ES-I3 (cell line): ENCODE measurements around the gene ADGRV1.
"Not testable (repeated sequence)": the region's sequence is repeated elsewhere in the genome, so short reads cannot be mapped to it uniquely, and the experiment has no call there.

Experiments
- H3K36me3 ChIP-seq: 2 replicates; pipeline ENCODE4 v1.6.1; 2013; ENCODE audit warnings: mild to moderate bottlenecking, low read length, control low read depth, moderate library complexity; ENCODE audit not compliant: insufficient read depth
- H3K4me1 ChIP-seq: 2 replicates; pipeline ENCODE4 v1.6.1; 2013; ENCODE audit warnings: mild to moderate bottlenecking, control low read depth, low read length; ENCODE audit not compliant: insufficient read depth
- H3K9ac ChIP-seq: 2 replicates; pipeline ENCODE4 v1.6.1; 2013; ENCODE audit warnings: low read depth, mild to moderate bottlenecking, low read length, moderate library complexity
- H3K9me3 ChIP-seq: 2 replicates; pipeline ENCODE4 v1.6.1; 2013; ENCODE audit warnings: mild to moderate bottlenecking, low read length, moderate library complexity; ENCODE audit not compliant: control insufficient read depth, insufficient read depth

ADGRV1 gene

DNA sequence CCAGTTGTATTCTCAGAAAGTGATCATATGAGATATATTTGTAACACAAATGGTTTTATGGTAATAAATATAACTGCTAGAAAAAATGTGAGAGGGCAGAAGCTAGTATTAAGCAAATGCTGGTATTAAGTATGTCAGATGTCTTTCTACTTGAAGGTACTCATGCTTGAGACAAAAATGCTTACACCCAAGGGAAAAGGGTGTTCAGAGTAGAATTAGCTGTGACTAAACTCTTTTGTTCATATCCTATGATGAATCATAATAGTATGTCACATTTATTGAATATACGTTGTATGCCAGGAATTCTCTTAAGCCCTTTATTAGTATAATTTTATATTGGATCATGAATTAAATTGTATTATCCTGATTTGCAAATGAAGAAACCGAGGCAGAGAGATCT is 2.2 kb downstream of the ADGRV1 start:
- Histone ChIP-seq H3K9ac (no peak overlapping the region), H3K9me3 (no peaks in the 10 kb centered on the region), H3K4me1 (peaks cover 40% of the 10 kb centered on the region), H3K36me3 (no peaks in the 10 kb centered on the region)

DNA sequence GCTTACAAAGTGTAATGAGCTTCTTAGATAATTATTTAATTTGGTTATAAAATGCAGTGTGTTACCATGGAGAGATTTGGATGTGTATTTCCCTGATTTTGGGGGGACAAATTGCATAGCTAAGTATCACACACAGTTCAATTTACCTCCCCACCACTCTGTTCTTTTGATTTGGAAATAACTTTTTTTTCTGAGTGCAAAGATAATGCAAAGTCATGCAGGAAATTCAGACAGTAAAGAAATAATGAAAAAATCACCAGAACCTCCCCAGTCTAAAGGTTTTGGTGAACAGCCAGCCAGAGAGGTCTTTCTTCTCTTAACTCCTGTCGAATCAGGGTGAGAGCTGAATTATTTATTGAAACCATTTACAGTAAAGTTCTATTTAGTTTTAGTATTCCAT is 3.2 kb downstream of the ADGRV1 start:
- Histone ChIP-seq H3K9ac (no peak overlapping the region), H3K4me1 (peaks cover 34% of the 10 kb centered on the region), H3K9me3 (no peaks in the 10 kb centered on the region), H3K36me3 (no peaks in the 10 kb centered on the region)

DNA sequence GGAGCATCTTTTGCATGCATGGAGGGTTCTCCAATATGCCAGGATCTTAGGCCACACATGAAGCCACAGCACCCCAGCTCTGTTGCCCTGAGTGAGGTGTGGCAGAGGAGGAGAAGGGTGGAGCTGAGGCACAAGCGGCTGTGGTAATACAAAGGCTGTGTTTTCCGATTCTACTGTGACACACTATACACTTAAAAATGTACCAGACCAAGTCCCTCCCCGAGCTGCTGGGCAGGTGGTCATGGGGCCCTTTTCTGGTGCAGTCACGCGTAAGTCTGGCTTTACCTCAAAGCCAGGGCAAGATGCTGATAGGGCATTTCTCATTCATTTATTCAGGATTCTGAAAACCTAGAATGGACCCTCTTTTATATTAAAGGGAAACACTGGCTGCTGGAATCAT is 3.7 kb downstream of the ADGRV1 start:
- H3K9me3 ChIP-seq = no peaks in the 10 kb centered on the region
- H3K9ac ChIP-seq = no peak overlapping the region
- H3K4me1 ChIP-seq = peaks cover 29% of the 10 kb centered on the region

DNA sequence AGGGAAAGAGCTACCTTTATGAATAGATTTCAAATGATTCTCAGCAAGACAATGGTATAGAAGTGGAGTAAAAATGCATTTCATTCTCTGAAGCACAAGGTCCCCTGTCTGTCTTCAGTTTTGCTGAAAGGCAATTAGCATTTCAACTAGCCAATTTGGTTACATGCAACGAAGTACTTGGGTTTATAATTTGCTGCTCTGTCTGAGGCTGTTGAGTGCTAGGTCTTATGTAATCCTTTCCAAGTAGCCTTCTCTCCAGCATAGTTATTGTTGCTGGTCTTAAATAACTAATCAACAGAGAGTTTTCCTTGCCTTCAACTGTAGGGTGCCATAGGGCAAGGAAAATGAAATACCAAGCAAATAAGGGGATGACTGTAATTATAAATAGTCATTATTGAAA is 4.5 kb downstream of the ADGRV1 start:
- no peaks in the 10 kb centered on the region for H3K9me3 ChIP-seq
- no peak overlapping the region for H3K9ac ChIP-seq
- no peaks in the 10 kb centered on the region for H3K36me3 ChIP-seq
- peaks cover 28% of the 10 kb centered on the region; the same call in 1 of the 2 replicates for H3K4me1 ChIP-seq

More for the DNA sequence above, 3.7 kb downstream of the ADGRV1 start:
- no peaks in the 10 kb centered on the region for H3K36me3 ChIP-seq

DNA sequence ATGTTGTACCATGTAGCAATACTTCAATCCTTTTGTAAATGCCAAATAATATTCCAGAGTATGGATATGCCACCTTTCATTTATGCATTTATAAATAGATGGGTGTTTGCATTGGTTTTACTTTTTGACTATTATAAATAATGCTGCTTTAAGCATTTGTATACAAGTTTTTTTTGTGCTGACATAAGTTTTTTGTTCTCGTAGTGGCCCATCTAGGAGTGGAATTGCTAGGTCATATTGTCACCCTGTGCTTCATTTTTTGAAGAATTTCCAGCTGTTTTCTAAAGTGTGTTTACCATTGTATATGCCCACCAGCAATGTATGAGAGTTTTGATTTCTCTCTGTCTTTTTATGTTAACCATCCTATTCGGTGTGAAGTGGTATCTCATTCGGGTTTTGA is 6.9 kb downstream of the ADGRV1 start:
- H3K9me3 ChIP-seq = peaks cover 7% of the 10 kb centered on the region; the same call in 1 of the 2 replicates
- no peaks in the 10 kb centered on the region for H3K36me3 ChIP-seq
- H3K4me1 ChIP-seq = peaks cover 28% of the 10 kb centered on the region; the same call in 1 of the 2 replicates
- no peak overlapping the region for H3K9ac ChIP-seq

DNA sequence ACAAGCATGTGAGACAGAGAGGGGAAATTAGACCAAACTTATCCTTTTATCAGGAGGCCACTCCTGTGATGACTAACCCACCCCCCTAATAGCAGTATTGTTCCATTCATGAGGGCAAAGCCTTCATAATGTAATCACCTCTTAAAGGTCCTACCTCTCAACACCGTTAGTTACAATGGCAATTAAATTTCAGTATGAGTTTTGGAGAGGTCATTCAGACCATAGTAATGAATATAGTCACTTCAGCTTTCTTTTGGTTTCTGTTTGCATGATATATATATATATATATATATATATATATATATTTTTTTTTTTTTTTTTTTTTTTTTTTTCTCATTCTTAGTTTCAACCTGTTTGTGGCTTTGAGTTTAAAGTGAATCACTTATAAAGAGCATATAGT is 10.5 kb downstream of the ADGRV1 start:
- Histone ChIP-seq H3K4me1 (peaks cover 12% of the 10 kb centered on the region; the same call in 1 of the 2 replicates), H3K9me3 (peaks cover 8% of the 10 kb centered on the region; the same call in 1 of the 2 replicates), H3K36me3 (no peaks in the 10 kb centered on the region), H3K9ac (no peak overlapping the region)

DNA sequence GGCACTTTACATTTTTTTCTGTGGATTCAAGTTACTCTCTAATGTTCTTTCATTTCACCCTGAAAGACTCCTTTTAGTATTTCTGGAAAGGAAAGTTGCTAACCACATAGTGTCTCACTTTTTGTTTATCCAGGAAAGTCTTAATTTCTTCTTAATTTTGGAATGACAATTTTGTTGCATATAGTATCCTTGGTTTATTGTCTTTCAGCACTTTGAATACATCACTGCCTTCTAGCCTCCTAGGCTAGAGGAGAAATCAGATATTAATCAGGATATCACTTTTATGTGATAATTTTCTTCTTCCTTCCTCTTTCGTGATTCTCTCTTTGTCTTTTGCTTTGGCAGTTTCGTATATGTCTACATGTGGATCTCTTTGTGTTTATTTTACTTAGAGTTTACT is 11.4 kb downstream of the ADGRV1 start:
- Histone ChIP-seq H3K9me3 (peaks cover 8% of the 10 kb centered on the region; the same call in 1 of the 2 replicates), H3K4me1 (peaks cover 10% of the 10 kb centered on the region; the same call in 1 of the 2 replicates), H3K9ac (no peak overlapping the region), H3K36me3 (no peaks in the 10 kb centered on the region)

DNA sequence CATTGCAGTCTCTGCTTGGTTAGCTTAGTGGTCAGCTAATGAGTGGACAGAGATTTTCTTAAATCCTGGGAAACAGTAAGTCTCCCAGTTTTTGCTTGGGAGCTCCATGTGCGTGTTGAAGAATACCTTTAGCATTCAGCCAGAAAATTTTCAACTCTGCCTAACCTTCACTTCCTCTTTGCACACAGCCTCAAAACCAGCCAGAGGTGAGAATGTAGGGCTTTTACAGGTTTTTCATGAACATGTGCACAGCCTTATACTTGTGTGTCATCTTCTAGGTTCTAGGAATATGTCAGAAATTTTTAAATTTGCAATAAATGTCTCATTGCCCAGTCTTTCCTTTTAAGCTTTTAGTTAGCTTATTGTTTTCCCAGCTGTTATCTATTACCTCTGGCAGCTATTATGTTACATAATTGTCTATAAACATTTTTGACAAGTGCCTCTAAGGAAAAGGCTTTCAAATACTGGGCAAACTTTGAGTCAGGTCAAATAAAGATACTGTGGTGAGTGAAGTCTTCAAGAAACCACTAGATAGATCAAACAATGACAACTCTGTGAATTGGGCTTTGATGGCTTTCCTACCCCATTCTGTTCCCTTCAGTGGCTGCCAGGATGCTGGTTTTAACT is 12.7 kb downstream of the ADGRV1 start:
- no peak overlapping the region for H3K9ac ChIP-seq
- H3K9me3 ChIP-seq = peaks cover 8% of the 10 kb centered on the region; the same call in 1 of the 2 replicates
- H3K36me3 ChIP-seq = no peaks in the 10 kb centered on the region
- peaks cover 10% of the 10 kb centered on the region; the same call in 1 of the 2 replicates for H3K4me1 ChIP-seq

DNA sequence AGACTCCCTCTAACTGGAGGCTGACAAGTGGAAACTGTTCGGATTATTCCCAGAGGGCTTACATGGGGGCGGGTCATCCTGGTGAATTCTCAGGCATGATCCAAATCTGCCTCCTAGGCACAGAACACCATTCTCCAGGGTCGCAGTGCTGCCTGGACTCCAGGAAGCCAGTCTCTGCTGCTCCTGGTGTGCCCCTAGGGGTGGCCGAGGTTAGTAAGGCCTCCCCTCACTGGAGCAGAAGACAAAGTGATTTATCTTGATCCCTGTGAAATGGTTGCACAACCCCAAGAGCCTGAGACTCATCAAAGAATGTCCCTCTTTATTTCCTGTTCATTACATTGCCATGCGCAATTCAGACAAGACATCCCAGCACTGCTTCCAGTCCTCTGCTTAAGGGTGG is 17.1 kb downstream of the ADGRV1 start:
- Histone ChIP-seq H3K9me3 (no peaks in the 10 kb centered on the region), H3K9ac (no peak overlapping the region)

DNA sequence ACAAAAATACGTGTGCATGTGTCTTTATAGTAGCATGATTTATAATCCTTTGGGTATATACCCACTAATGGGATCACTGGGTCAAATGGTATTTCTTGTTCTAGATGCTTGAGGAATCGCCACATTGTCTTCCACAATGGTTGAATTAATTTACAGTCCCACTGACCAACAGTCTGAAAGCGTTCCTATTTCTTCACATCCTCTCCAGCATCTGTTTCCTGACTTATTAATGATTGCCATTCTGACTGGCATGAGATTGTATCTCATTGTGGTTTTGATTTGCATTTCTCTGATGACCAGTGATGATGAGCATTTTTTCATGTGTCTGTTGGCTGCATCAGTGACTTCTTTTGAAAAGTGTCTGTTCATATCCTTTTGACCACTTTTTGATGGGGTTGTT is 18.0 kb downstream of the ADGRV1 start:
- not testable (repeated sequence) for H3K36me3 ChIP-seq, H3K9ac ChIP-seq, H3K9me3 ChIP-seq, H3K4me1 ChIP-seq

More for the DNA sequence above, 17.1 kb downstream of the ADGRV1 start:
- Histone ChIP-seq H3K36me3 (no peaks in the 10 kb centered on the region), H3K4me1 (peaks cover 10% of the 10 kb centered on the region; the same call in 1 of the 2 replicates)

DNA sequence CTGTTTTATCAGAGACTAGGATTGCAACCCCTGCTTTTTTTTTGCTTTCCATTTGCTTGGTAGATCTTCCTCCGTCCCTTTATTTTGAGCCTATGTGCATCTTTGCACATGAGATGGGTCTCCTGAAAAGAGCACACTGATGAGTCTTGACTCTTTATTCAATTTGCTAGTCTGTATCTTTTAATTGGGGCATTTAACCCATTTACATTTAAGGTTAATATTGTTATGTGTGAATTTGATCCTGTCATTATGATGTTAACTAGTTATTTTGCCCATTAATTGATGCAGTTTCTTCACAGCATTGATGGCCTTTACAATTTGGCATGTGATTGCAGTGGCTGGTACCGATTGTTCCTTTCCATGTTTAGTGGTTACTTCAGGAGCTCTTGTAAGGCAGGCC is 21.3 kb downstream of the ADGRV1 start:
- H3K9me3 ChIP-seq, H3K4me1 ChIP-seq, H3K9ac ChIP-seq, H3K36me3 ChIP-seq: not testable (repeated sequence)

DNA sequence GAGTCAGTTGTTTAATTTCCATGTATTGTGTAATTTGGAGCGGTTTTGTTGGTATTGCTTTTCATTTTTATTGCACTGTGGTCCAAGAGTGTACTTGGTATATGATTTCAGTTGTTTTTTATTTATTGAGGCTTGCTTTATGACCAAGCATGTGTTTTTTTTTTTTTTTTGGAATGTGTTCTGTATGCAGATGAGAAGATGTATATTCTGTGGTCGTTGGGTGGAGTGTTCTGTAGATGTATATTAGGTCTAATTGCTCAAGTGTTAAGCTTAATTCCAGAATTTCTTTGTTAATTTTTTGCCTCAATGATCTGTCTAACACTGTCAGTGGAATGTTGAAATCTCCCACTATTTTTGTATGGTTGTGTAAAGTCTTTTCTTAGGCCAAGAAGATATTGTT is 23.4 kb downstream of the ADGRV1 start:
- Histone ChIP-seq H3K4me1 (peaks cover 5% of the 10 kb centered on the region; the same call in 1 of the 2 replicates), H3K9ac (no peak overlapping the region)

DNA sequence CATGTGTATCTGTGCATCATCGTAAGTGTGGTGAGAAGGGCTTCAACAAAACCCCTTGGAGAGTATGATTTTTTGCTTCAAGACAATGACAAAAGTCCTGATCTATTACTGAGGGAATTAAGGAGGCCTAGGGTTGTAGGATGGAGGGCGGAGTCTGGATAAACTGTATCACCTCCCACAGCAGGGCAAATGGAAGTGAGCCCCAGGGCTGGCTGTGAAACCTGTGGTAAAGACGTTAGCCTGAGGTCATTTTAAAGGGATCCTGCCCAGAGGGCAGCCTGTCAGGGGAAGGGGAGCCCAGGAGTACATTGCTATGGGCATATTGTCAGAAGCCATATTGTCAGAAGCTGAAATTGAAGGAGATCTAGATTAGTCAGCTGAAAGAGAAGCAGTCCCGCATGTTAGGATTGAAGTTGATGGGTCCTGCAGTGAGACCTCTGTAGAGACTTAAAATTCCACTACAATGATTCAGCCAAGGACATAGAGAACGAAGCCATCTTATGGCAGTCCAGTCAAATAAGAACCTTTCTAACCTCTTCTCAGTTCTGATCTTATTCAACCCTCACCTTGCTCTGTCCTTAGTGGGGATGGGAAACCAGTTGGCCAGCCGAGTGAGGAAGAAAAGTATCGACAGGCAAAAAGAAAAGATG is 26.9 kb downstream of the ADGRV1 start:
- H3K9me3 ChIP-seq = no peaks in the 10 kb centered on the region
- no peak overlapping the region for H3K9ac ChIP-seq
- H3K36me3 ChIP-seq = no peaks in the 10 kb centered on the region
- H3K4me1 ChIP-seq = peaks cover 5% of the 10 kb centered on the region; the same call in 1 of the 2 replicates

More for the DNA sequence above, 23.4 kb downstream of the ADGRV1 start:
- Histone ChIP-seq H3K9me3 (no peaks in the 10 kb centered on the region), H3K36me3 (no peaks in the 10 kb centered on the region)

DNA sequence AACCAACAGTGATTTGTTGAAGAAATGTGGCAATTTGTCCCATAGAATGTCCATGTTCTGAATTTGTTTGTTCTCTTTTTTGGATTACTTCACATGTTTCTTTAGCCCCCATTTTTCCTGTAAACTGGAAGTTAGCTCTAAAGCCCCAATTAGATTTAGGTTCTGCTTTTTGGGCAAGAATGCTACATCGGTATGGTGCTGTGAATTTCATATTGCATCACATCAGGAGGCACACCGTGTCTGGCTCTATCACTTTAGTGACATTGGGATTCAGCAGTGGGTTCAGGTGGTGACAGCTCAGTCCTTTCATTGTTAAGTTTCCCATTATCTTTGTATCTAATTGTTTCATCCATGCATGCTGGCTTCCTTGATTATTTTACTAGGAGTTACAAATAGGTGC is 27.9 kb downstream of the ADGRV1 start:
- no peak overlapping the region for H3K9ac ChIP-seq
- H3K36me3 ChIP-seq = no peaks in the 10 kb centered on the region
- H3K4me1 ChIP-seq = peaks cover 5% of the 10 kb centered on the region; the same call in 1 of the 2 replicates
- no peaks in the 10 kb centered on the region for H3K9me3 ChIP-seq

DNA sequence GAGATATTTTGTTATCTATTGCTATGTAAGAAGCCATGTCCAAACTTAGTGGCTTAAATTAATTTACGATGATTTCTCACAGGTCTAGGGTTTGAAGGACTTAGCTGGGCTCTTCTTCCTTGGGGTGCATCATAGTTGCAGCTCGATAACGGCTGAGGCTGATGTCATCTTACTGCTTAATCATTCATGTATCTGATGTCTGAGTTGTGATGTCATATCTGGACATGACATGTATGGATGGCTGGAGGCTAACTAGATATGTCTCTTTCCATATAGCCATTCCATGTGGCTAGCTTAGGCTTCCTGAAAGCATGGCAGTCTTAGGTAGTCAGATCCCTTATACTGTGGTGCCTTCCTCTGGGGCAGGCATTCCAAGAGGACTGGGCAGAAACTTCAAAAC is 31.6 kb downstream of the ADGRV1 start:
- Histone ChIP-seq H3K9me3 (peaks cover 7% of the 10 kb centered on the region), H3K9ac (no peak overlapping the region), H3K36me3 (no peaks in the 10 kb centered on the region; the same call in 1 of the 2 replicates), H3K4me1 (peaks cover 5% of the 10 kb centered on the region; the same call in 1 of the 2 replicates)
